HG03139 (cell line): ENCODE results near the gene ZNF823.
"Not testable (repeated sequence)": the region's sequence is repeated elsewhere in the genome, so short reads cannot be mapped to it uniquely, and the experiment has no call there.

Experiments
- ATAC-seq: cut with Tn5 transposase; IDR thresholded peaks from one replicate; pipeline ENCODE4 v1.9.1; 2021; ENCODE audit not compliant: unreplicated experiment

ZNF823 gene

DNA sequence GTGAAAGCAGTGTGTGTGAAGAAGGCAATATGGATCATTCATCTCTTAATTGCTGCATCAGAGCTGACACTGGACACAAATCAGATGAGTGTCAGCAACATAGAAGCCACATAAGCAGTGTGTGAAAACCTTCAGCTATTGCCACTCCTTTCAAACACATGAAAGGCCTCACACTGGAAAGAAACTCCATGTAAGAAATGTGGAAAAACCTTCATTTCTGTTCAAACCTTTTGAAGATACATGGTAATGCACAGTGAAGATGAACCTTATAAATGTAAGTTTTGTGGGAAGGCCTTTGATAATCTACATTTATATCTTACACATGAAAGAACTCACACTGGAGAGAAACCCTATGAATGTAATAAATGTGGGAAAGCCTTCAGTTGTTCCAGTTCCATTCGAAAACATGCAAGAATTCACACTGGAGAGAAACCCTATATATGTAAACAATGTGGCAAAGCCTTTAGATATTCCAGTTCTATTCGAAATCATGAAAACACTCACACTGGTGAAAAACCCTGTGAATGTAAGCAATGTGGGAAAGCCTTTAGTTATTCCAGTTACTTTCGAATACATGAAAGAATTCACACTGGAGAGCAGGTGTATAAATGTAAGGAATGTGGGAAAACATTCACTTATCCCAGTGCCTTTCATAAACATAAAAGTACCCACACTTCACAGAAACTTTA, 53.6 kb downstream of the ZNF823 start:
- ATAC-seq = no peak

GRCh38 chr19:11680689-11681302, 58.0 kb downstream of the ZNF823 start:
- ATAC-seq = no peak

DNA sequence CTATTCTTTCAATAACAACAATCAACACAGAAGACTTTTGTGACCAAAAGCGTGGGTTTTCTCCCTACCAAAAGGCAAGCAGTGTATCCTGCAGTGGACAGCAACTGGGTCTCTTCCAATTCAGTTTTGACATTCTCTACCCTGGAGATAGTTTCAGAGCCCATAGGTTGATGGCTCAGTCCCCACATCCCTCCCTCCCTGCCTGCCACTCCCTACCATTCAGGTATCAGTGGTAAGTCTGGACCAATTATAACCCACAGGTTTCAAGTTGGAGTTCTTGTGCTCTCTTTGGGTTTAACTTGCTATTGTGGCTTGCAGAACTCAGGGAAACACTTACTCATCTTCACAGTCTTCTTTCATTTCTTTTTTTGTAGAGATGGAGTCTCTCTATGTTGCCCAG, 60.2 kb downstream of the ZNF823 start:
- no peak for ATAC-seq

GRCh38 chr19:11676661-11677600, 61.8 kb downstream of the ZNF823 start:
- ATAC-seq = not testable (repeated sequence)

GRCh38 chr19:11675569-11675968, 63.2 kb downstream of the ZNF823 start:
- no peak for ATAC-seq

DNA sequence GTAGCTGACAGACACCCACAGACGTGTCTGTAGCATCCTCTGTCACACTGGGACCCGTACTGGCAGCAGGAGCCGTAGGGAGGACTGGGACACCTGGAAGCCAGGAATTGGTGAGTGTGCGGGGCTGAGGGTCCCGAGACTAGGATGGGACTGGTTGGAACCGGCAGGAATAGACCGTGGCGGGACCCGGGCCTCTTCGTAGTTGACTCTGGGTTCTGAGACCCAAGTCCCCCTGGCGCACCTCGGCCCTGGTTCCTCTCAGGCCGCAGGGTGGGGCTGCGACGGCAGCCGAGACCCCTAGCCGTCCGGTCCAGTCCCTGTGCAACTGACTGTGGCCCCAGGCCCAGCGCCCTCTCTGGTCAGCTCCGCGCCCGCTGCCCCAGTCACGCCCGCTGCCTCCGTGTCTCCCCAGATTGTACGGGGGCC, 64.7 kb downstream of the ZNF823 start:
- ATAC-seq = no peak

- no peak for ATAC-seq
These were observed 65.1 kb downstream of the ZNF823 start for GRCh38 chr19:11673608-11674041.
